RWPE1 (cell line): ENCODE measurements around the gene TRPM2.
A peak's percentile ranks its signal among the peaks of the same experiment; 100 is the strongest.
"Not testable (repeated sequence)": the region's sequence is repeated elsewhere in the genome, so short reads cannot be mapped to it uniquely, and the experiment has no call there.

Experiments used
- CTCF ChIA-PET: fragments of 350-600 bp; sonication (Branson Sonifier 250); formaldehyde crosslinking; extraction: SDS; loops from one replicate; lab custom pipeline; 2021; lab: Yijun Ruan, JAX
- POLR2A ChIA-PET: fragments of 400-600 bp; formaldehyde crosslinking; extraction: SDS; loops from one replicate; lab custom pipeline; 2020; ENCODE audit warnings: antibody characterized with exemption; ENCODE audit not compliant: low non-redundant PET; lab: Yijun Ruan, JAX
- DNase-seq: peaks from one replicate; pipeline ENCODE4 v3.0.0; 2012; ENCODE audit warnings: low spot score
- H3K27ac ChIP-seq: fragments of 450-650 bp; 2 replicates; pipeline ENCODE4 v1.5.1; 2017
- TF ChIP-seq, protein P1 (sequence below): fragments of 450-650 bp; conservative IDR thresholded peaks from 2 replicates; pipeline ENCODE4 v1.5.1; 2017; ENCODE audit warnings: low read depth, mild to moderate bottlenecking

The TRPM2 gene

DNA sequence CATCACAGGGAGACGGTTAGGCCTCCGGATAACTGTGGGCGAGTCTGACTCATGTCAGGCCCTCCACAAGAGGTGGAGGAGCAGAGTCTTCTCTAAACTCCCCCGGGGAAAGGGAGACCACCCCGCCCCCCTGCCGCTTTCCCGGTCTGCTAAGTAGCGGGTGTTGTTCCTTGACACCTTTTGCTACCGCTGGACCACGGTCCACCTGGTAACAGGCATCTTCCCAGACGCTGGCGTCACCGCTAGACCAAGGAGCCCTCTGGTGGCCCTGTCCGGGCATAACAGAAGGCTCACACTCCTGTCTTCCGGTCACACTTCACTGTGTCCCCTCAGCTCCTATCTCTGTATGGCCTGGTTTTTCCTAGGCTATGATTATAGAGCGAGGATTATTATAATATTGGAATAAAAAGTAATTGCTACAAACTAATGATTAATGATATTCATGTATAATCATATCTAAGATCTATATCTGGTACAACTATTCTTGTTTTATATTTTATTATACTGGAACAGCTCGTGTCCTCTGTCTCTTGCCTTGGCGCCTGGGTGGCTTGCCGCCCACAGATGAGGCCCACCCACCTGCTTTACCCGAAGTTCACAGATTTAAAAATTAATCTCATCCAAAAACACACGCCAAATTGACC lies 126.3 kb downstream of the TRPM2 start:
- DNase-seq, H3K27ac ChIP-seq, POLR2A ChIA-PET: not testable (repeated sequence)
- CTCF ChIA-PET, result interaction anchor here (0.7 kb wide), 1 partner anchor 151 kb away, joined by 3 read pairs; no protein-coding TSS in a partner anchor
- TF ChIP-seq, protein P1, sequence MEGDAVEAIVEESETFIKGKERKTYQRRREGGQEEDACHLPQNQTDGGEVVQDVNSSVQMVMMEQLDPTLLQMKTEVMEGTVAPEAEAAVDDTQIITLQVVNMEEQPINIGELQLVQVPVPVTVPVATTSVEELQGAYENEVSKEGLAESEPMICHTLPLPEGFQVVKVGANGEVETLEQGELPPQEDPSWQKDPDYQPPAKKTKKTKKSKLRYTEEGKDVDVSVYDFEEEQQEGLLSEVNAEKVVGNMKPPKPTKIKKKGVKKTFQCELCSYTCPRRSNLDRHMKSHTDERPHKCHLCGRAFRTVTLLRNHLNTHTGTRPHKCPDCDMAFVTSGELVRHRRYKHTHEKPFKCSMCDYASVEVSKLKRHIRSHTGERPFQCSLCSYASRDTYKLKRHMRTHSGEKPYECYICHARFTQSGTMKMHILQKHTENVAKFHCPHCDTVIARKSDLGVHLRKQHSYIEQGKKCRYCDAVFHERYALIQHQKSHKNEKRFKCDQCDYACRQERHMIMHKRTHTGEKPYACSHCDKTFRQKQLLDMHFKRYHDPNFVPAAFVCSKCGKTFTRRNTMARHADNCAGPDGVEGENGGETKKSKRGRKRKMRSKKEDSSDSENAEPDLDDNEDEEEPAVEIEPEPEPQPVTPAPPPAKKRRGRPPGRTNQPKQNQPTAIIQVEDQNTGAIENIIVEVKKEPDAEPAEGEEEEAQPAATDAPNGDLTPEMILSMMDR, result peak; percentile 65

DNA sequence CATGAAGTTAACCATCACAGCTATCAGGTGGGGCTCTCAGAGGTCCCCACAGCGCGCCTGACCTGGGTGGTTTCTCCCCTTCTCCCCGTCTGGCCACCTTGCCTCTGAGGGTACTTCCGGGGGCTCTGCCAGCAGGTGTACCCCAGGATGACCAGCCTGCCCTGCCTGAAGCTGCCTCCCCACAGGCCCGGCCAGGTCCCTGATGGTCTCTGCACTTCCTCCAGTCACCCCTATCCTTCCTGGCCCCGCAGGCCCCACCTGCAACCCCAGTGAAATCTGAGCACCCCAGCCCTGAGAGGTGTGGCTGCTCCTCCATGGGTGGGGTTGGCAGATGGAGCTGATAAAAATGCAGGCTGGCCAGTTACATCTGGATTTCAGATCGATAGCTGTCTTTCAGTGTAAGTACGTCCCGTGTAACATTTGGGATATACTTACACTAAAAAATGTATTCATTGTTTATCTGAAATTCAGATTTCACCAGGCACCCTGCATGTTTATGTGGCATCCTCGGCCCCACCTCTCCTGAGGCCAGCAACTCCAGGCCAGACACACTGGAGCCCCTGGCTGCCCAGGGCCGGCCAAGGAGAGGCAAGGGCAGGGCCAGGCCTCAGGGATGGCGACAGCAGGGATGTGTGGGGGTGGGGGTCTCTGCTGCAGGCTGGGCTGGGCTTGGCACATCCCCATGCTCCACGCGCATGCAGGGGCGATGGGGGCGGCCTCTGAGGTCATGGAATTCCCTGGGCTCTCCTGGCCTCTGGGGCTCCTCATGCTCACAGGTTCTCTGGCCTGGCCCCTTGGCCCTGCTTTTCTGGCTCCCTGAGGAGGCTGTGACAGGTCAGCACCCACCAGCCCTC lies 127.0 kb downstream of the TRPM2 start:
- H3K27ac ChIP-seq, result no peak overlapping the region
- TF ChIP-seq, protein P1, result no peak
- POLR2A ChIA-PET, result no interaction called here
- DNase-seq, result no peak
- CTCF ChIA-PET, result interaction anchor here (0.7 kb wide), 1 partner anchor 152 kb away, joined by 3 read pairs; no protein-coding TSS in a partner anchor

DNA sequence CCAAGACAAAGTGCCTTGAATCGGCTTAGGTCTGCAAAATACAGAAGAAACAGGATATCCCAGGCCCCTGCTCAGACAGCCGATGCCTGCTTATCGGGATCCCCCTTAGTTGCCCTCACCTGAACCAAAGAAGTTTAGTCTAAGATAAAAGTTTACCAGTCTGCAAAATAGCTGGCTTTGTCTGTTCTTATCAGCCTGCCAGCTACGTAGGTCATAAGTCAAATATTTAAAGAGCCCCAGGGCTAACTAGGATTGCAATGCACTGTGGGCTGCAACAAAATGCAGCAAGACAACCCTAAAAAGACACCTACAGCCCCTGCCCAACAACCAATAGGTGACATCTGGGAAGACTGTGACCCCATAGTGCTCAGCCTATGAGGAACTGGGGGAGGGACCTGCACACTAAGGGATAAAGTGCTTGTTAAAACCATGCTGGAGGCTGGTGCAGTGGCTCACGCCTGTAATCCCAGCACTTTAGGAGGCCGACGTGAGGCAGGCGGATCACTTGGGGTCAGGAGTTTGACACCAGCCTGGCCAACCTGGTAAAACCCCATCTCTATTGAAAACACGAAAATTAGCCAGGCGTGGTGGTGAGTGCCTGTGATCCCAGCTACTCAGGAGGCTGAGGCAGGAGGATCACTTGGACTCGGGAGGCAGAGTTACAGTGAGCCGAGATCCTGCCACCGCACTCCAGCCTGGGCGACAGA lies 129.3 kb downstream of the TRPM2 start:
- DNase-seq, result no peak
- H3K27ac ChIP-seq, result no peak overlapping the region
- POLR2A ChIA-PET, result no interaction called here

DNA sequence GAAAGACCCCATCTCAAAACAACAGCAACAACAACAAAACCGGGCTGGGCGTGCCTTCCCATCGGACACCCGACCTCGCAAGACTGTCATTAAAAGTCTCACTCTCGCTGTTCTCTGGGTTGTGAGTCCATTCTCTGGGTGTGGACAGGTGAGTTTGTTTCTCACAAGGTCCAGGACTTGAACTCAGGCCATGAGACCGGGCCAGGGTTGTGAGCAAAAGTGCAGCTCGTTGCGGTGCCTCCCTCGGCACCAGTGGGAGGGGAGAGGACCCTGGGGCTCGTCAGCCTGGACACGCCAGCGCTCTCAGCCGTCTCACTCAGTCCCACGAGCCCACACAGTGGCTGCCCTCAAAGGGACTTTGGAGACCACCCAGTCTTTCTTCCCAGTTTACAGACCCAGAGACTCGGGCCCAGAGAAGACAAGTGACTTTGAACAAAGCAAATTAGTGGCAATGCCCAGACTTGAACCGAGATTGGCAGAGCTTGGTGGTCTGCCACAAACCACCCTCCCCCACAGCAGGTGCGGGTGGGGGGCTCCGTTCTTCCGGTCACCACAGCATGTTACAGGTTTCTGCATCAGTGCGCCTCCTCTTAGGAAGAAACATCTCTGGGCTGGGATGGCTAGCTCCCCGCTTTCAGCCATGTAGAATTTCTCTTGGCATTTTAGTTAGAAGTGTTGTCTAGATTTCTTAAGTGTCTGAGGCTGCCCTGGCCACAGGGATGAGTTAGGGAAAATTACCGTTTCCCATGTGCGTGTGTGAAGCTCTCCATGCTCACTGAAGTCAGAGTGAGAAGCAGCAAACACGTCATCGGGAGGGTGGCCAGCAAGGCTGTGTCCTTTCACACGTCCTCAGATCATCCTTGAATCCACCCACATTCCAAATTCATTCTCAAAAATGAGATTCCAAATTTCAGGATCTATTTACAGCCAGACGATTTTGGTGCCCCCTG lies 130.1 kb downstream of the TRPM2 start:
- ChIA-PET CTCF (interaction anchor here (0.5 kb wide), 1 partner anchor 184 kb away, joined by 3 read pairs; the partner anchor contains the start of gene PFKL), POLR2A (no interaction called here)
- DNase-seq, result no peak
- no peak overlapping the region for H3K27ac ChIP-seq
- TF ChIP-seq, protein P1, result no peak

More for the DNA sequence above, 129.3 kb downstream of the TRPM2 start:
- CTCF ChIA-PET, result no interaction called here
- TF ChIP-seq, protein P1, result no peak

DNA sequence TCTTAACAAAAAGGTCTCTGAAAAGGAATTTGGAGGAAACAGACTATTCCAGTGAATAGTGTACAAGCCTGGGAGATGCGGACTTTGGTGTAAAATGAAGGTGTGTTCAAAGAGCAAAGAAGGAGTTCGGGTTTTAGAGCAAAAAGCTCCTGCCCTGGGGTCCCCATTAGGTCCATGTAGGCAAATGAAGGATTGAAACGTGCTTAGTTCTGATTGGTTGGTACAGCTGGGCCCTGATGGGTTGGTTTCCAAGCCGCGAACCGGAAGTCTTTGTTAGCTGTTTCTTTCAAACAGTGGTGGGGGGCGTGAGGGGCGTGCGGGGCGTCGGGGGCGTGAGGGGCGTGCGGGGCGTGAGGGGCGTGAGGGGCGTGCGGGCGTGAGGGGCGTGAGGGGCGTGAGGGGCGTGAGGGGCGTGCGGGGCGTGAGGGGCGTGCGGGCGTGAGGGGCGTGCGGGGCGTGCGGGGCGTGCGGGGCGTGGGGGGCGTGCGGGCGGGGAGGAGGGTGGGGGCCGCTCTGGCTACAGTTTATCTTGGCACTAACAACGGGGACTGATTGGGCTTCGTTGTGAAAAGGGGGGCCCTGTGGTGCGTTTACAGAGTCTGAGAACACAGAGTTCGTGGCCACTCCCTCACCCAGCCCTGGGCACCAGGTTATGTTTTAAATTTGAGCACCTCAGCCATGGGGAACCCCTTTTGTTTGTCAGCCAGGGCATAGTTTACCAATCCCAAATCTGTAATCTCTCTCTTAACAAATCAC lies 131.3 kb downstream of the TRPM2 start:
- CTCF ChIA-PET, result no interaction called here
- TF ChIP-seq, protein P1, result no peak
- no peak overlapping the region for H3K27ac ChIP-seq
- DNase-seq, result no peak
- POLR2A ChIA-PET, result no interaction called here
